ENCODE data around the gene WIPI1. TPM values are rescaled to one million over a fixed set of nuclear protein-coding genes. Genes with fewer than 3 reads are reported as not detected.

WIPI1 gene
- total and polyA plus RNA-seq, 10 of the 15 experiments (the other 5 are each of a cell fraction or from before 2014, with no cell fraction given): 6.5 to 44.5 (median 26.2) TPM

DNA sequence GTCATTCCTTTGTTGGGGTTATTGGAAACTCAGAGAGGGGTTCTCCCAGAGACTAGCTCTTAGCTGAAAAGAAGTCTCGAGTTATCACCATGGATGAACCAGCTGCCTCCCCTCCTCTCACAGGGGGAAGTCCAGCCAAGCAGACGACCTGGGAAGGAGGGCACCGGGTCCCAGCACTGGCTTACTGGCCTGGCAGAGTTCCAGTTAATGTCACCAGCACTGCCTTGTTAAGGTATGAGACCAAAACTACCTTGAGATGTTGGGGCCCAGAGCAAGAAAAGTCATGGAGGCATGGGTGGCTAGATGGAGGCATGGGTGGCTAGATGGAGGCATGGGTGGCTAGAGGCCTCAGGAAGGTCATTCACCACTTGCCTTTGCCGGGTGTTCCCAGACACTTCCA, 72.4 kb downstream of the WIPI1 start:
- ChIA-PET CTCF (no interaction called here), RAD21 (ENCODE audit: unreplicated experiment) (no interaction called here), POLR2A (interaction anchor here (0.6 kb wide), 1 partner anchor 333 kb away, joined by 4 read pairs; no protein-coding TSS in a partner anchor), SMC1A (ENCODE audit: uncharacterized antibody, unreplicated experiment) (interaction anchor here (1.6 kb wide), 1 partner anchor 14 kb away, joined by 6 read pairs; no protein-coding TSS in a partner anchor)
- Histone ChIP-seq H3K79me2 (ENCODE audit: control insufficient read depth, insufficient read depth, low read length) (no peaks in the 10 kb centered on the region), H3K27ac (ENCODE audit: control insufficient read depth, insufficient read depth) (no peak overlapping the region), H3K9me3 (replicated peaks; ENCODE audit: control insufficient read depth, insufficient read depth, low read length) (no peaks in the 10 kb centered on the region), H2AFZ (ENCODE audit: control insufficient read depth, low read depth, low read length) (no peak overlapping the region), H3K9ac (ENCODE audit: control insufficient read depth, insufficient read depth, low read length) (no peak overlapping the region), H3K4me1 (ENCODE audit: control insufficient read depth, insufficient read depth, low read length) (no peaks in the 10 kb centered on the region), H4K20me1 (ENCODE audit: control insufficient read depth, insufficient read depth) (no peaks in the 10 kb centered on the region), H3K4me2 (ENCODE audit: control insufficient read depth, insufficient read depth) (no peak overlapping the region), H3K36me3 (ENCODE audit: control insufficient read depth in 2 of 2, insufficient read depth in 2 of 2, low read length in 1 of 2) (no peaks in the 10 kb centered on the region), H3K4me3 (no peak overlapping the region), H3K27me3 (replicated peaks in 1 of 2; ENCODE audit: control insufficient read depth in 2 of 2, insufficient read depth in 2 of 2, low read length in 1 of 2) (no peaks in the 10 kb centered on the region; a peak in 1 of 4 replicates)
- intact Hi-C loops (cut with micrococcal nuclease; ENCODE audit: unreplicated experiment) (no loop called here), in situ Hi-C loops (cut with MboI) (no loop called here)
- WGBS (ENCODE audit: insufficient coverage, insufficient replicate concordance, low lambda C conversion rate, missing lambda C conversion rate): 58% methylated on average over 4 of the region's 4 CpGs
- FAIRE-seq (no peak), ATAC-seq (no peak), DNase-seq (ENCODE audit: low read depth, low spot score) (no peak)
- BruUV-seq (replicated peaks): no TSS peak
- TF ChIP-seq, protein P1, sequence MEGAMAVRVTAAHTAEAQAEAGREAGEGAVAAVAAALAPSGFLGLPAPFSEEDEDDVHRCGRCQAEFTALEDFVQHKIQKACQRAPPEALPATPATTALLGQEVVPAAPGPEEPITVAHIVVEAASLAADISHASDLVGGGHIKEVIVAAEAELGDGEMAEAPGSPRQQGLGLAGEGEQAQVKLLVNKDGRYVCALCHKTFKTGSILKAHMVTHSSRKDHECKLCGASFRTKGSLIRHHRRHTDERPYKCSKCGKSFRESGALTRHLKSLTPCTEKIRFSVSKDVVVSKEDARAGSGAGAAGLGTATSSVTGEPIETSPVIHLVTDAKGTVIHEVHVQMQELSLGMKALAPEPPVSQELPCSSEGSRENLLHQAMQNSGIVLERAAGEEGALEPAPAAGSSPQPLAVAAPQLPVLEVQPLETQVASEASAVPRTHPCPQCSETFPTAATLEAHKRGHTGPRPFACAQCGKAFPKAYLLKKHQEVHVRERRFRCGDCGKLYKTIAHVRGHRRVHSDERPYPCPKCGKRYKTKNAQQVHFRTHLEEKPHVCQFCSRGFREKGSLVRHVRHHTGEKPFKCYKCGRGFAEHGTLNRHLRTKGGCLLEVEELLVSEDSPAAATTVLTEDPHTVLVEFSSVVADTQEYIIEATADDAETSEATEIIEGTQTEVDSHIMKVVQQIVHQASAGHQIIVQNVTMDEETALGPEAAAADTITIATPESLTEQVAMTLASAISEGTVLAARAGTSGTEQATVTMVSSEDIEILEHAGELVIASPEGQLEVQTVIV (IDR thresholded peaks at IDR 0.05; ENCODE audit: borderline replicate concordance, partially characterized antibody): no peak
- TF ChIP-seq, protein P2, sequence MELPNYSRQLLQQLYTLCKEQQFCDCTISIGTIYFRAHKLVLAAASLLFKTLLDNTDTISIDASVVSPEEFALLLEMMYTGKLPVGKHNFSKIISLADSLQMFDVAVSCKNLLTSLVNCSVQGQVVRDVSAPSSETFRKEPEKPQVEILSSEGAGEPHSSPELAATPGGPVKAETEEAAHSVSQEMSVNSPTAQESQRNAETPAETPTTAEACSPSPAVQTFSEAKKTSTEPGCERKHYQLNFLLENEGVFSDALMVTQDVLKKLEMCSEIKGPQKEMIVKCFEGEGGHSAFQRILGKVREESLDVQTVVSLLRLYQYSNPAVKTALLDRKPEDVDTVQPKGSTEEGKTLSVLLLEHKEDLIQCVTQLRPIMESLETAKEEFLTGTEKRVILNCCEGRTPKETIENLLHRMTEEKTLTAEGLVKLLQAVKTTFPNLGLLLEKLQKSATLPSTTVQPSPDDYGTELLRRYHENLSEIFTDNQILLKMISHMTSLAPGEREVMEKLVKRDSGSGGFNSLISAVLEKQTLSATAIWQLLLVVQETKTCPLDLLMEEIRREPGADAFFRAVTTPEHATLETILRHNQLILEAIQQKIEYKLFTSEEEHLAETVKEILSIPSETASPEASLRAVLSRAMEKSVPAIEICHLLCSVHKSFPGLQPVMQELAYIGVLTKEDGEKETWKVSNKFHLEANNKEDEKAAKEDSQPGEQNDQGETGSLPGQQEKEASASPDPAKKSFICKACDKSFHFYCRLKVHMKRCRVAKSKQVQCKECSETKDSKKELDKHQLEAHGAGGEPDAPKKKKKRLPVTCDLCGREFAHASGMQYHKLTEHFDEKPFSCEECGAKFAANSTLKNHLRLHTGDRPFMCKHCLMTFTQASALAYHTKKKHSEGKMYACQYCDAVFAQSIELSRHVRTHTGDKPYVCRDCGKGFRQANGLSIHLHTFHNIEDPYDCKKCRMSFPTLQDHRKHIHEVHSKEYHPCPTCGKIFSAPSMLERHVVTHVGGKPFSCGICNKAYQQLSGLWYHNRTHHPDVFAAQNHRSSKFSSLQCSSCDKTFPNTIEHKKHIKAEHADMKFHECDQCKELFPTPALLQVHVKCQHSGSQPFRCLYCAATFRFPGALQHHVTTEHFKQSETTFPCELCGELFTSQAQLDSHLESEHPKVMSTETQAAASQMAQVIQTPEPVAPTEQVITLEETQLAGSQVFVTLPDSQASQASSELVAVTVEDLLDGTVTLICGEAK (IDR thresholded peaks at IDR 0.05; ENCODE audit: borderline replicate concordance): no peak
- TF ChIP-seq ZZZ3 (IDR thresholded peaks at IDR 0.05; ENCODE audit: control insufficient read depth, insufficient read length, low read depth) (no peak), POLR2AphosphoS2 (IDR thresholded peaks at IDR 0.05; ENCODE audit: low read depth, low read length) (no peak), NR2F1 (conservative IDR thresholded peaks at IDR 0.05) (no peak), MXI1 (IDR thresholded peaks at IDR 0.05; ENCODE audit: low read depth, low read length) (no peak), EED (IDR thresholded peaks at IDR 0.05; ENCODE audit: low read depth) (no peak), SREBF1 (IDR thresholded peaks at IDR 0.05; ENCODE audit: low read length) (no peak), WRNIP1 (IDR thresholded peaks at IDR 0.05; ENCODE audit: borderline replicate concordance, low read depth, low read length) (no peak), CHD4 (IDR thresholded peaks at IDR 0.05) (no peak)
- TF ChIP-seq, protein P3, sequence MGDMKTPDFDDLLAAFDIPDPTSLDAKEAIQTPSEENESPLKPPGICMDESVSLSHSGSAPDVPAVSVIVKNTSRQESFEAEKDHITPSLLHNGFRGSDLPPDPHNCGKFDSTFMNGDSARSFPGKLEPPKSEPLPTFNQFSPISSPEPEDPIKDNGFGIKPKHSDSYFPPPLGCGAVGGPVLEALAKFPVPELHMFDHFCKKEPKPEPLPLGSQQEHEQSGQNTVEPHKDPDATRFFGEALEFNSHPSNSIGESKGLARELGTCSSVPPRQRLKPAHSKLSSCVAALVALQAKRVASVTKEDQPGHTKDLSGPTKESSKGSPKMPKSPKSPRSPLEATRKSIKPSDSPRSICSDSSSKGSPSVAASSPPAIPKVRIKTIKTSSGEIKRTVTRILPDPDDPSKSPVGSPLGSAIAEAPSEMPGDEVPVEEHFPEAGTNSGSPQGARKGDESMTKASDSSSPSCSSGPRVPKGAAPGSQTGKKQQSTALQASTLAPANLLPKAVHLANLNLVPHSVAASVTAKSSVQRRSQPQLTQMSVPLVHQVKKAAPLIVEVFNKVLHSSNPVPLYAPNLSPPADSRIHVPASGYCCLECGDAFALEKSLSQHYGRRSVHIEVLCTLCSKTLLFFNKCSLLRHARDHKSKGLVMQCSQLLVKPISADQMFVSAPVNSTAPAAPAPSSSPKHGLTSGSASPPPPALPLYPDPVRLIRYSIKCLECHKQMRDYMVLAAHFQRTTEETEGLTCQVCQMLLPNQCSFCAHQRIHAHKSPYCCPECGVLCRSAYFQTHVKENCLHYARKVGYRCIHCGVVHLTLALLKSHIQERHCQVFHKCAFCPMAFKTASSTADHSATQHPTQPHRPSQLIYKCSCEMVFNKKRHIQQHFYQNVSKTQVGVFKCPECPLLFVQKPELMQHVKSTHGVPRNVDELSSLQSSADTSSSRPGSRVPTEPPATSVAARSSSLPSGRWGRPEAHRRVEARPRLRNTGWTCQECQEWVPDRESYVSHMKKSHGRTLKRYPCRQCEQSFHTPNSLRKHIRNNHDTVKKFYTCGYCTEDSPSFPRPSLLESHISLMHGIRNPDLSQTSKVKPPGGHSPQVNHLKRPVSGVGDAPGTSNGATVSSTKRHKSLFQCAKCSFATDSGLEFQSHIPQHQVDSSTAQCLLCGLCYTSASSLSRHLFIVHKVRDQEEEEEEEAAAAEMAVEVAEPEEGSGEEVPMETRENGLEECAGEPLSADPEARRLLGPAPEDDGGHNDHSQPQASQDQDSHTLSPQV (IDR thresholded peaks at IDR 0.05): no peak
